ENCODE data around the gene LRRC53.

DNA sequence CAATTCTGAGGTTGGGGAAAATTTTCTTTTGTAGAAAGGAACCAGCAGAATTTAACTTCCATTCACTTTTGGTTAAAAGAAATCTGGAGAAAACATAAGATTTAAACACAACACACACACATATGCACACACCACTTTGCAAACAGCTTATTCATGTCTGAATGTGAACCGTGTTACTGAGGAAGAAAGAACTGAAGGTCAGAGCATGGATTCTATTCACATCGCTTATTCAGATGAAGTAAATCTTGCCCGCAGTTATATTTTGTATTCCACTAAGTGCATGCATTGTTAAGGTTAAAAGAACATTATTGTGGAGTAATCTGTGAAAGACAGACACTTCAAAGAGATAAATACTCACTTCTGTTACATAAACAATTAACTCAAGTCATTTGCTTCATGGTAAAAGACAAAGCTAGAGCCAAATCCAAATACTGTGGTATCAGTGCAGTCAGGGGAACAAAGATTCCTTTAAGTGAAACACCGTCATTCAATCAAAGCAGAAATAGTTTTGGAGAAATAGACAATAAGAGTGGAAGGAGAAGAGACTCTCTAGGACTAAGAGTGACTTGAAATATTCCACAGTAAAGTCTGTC is 82.0 kb downstream of the LRRC53 start:
- TF ChIP-seq JUND (IDR thresholded peaks at IDR 0.05; ENCODE audit: low read length) (no peak), MAFK (IDR thresholded peaks at IDR 0.05; ENCODE audit: low read depth, low read length) (no peak), YY1 (IDR thresholded peaks at IDR 0.05; ENCODE audit: low read depth, low read length) (no peak)
- TF ChIP-seq, protein P1, sequence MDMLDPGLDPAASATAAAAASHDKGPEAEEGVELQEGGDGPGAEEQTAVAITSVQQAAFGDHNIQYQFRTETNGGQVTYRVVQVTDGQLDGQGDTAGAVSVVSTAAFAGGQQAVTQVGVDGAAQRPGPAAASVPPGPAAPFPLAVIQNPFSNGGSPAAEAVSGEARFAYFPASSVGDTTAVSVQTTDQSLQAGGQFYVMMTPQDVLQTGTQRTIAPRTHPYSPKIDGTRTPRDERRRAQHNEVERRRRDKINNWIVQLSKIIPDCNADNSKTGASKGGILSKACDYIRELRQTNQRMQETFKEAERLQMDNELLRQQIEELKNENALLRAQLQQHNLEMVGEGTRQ (IDR thresholded peaks at IDR 0.05; ENCODE audit: low read length) = no peak

Data from H1 (cell line).